Measurements from ENCODE around the gene PKD1L1.
A peak's percentile ranks its signal among the peaks of the same experiment; 100 is the strongest.

The PKD1L1 gene

DNA sequence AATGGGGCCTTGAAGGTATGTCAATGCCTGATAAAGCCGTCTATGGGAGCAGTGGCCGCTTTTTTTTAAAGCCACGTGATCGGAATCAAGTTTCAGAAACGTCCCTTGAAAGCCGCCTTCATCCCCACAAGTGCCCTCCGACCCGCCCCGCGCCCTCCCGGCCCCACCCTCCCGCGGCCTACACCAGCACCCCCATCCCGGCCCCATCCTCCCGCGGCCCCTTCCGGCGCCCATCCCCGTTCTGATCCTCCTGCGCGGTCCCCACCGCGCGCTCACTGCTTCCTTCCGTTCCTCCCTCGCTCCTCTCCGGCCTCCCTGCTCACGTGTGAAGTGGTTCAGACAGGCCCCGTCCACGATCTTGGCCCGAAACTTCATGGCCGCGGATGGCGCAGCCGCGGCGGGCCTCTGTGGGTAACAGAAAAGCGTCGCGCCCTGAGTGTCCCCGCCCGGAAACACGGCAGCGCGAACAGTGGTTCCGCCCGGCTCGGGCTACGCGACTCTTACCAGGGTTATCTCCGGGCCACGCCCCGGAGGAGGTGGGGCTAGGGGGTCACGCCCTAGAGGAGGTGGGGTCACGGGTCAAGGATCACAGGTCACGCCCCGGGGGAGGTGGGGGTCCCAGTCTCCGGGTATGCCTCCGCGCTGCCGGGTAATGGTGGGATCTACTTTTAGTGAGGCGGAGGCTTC, 31.0 kb upstream of the PKD1L1 start, which contains the start of gene HUS1:
Gene HUS1 (minus strand): TSS at position 471 of the 687 bp plus-strand sequence. CDS start 96 bp downstream, at position 375.
- H3K27ac ChIP-seq (ENCODE audit: low read depth, low read length), result peak within 1 kb of the TSS; percentile 41; the same call in 1 of the 2 replicates
- H3K9me3 ChIP-seq (ENCODE audit: control insufficient read depth, insufficient read depth, low read depth, low read length), result no peaks in the 10 kb centered on the region
- H3K9ac ChIP-seq (ENCODE audit: low read length), result peak within 1 kb of the TSS; percentile 87
- H3K36me3 ChIP-seq (ENCODE audit: control insufficient read depth, insufficient read depth, low read length), result peaks cover 41% of the 10 kb centered on the region
- H3K27me3 ChIP-seq (ENCODE audit: control insufficient read depth, insufficient read depth, low read length), result no peaks in the 10 kb centered on the region
- peak within 1 kb of the TSS; percentile 81 for H3K4me3 ChIP-seq (ENCODE audit: low read depth, low read length)
- H3K4me1 ChIP-seq (ENCODE audit: control insufficient read depth, insufficient read depth, low read length), result peaks cover 10% of the 10 kb centered on the region; the same call in 1 of the 2 replicates

DNA sequence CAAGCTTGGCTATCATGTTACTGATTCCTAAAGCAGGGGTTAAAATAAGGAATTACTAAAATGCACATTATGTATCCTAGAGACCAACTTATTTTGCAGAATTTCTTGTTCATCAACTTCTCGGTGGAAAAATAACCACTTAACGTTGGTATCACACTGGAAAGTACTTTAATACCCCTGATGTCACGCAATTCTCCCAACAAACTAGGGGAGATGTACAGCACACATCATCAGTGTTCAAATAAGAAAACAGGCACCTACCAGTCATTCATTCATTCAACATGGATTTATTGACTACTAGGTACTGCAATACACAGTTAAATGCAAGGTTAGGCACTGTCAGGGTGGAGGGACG, 30.5 kb upstream of the PKD1L1 start:
- Histone ChIP-seq H3K9me3 (ENCODE audit: control insufficient read depth, insufficient read depth, low read depth, low read length) (no peaks in the 10 kb centered on the region), H3K9ac (ENCODE audit: low read length) (peak overlapping the region; percentile 81), H3K4me3 (ENCODE audit: low read depth, low read length) (peak overlapping the region; percentile 81), H3K36me3 (ENCODE audit: control insufficient read depth, insufficient read depth, low read length) (peaks cover 46% of the 10 kb centered on the region), H3K27me3 (ENCODE audit: control insufficient read depth, insufficient read depth, low read length) (no peaks in the 10 kb centered on the region), H3K27ac (ENCODE audit: low read depth, low read length) (no peak overlapping the region), H3K4me1 (ENCODE audit: control insufficient read depth, insufficient read depth, low read length) (peaks cover 10% of the 10 kb centered on the region; the same call in 1 of the 2 replicates)

DNA sequence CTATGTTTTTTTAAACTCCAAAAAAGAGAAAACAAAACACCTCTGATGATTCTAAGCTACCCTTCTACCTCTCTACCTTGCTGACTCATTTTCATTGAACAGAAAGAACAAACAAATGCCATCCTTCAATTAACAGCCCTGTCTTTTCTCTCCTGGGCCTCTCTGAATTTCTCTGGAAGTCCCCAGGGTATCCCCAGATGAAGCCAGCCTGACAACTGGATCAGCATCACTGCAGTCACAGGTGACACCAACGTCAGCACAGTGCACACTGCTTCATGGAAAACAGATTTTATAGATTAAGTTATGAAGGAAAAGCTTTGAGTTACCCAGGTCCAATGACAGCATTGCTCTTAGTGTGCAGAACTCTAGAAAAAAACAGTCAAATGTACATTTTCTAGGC, 25.5 kb upstream of the PKD1L1 start:
- Histone ChIP-seq H3K27me3 (ENCODE audit: control insufficient read depth, insufficient read depth, low read length) (no peaks in the 10 kb centered on the region), H3K4me1 (ENCODE audit: control insufficient read depth, insufficient read depth, low read length) (peaks cover 11% of the 10 kb centered on the region; the same call in 1 of the 2 replicates), H3K9ac (ENCODE audit: low read length) (no peak overlapping the region), H3K36me3 (ENCODE audit: control insufficient read depth, insufficient read depth, low read length) (peaks cover 80% of the 10 kb centered on the region), H3K4me3 (ENCODE audit: low read depth, low read length) (no peak overlapping the region), H3K9me3 (ENCODE audit: control insufficient read depth, insufficient read depth, low read depth, low read length) (no peaks in the 10 kb centered on the region), H3K27ac (ENCODE audit: low read depth, low read length) (no peak overlapping the region)

DNA sequence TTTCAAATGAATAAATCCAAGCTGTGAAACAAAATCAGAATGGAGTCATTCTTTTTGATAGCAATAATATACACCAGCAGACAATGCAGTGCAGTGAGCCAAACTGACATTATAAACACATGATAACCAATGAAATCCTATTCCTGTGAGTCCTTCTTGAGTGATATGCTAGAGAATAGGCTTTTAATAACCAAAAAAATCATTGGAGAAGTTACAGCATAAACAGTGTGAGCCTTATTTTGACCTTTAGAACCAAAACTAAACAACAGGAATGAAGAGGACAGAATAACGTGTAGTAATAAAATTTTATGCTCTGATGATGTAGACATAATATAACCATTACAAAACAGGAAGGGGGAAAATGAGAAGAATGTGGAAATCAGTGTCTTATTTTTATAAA, 22.5 kb upstream of the PKD1L1 start:
- Histone ChIP-seq H3K9me3 (ENCODE audit: control insufficient read depth, insufficient read depth, low read depth, low read length) (no peaks in the 10 kb centered on the region), H3K36me3 (ENCODE audit: control insufficient read depth, insufficient read depth, low read length) (peaks cover 83% of the 10 kb centered on the region), H3K4me3 (ENCODE audit: low read depth, low read length) (no peak overlapping the region), H3K27me3 (ENCODE audit: control insufficient read depth, insufficient read depth, low read length) (no peaks in the 10 kb centered on the region), H3K27ac (ENCODE audit: low read depth, low read length) (no peak overlapping the region), H3K9ac (ENCODE audit: low read length) (no peak overlapping the region), H3K4me1 (ENCODE audit: control insufficient read depth, insufficient read depth, low read length) (peaks cover 8% of the 10 kb centered on the region; the same call in 1 of the 2 replicates)

DNA sequence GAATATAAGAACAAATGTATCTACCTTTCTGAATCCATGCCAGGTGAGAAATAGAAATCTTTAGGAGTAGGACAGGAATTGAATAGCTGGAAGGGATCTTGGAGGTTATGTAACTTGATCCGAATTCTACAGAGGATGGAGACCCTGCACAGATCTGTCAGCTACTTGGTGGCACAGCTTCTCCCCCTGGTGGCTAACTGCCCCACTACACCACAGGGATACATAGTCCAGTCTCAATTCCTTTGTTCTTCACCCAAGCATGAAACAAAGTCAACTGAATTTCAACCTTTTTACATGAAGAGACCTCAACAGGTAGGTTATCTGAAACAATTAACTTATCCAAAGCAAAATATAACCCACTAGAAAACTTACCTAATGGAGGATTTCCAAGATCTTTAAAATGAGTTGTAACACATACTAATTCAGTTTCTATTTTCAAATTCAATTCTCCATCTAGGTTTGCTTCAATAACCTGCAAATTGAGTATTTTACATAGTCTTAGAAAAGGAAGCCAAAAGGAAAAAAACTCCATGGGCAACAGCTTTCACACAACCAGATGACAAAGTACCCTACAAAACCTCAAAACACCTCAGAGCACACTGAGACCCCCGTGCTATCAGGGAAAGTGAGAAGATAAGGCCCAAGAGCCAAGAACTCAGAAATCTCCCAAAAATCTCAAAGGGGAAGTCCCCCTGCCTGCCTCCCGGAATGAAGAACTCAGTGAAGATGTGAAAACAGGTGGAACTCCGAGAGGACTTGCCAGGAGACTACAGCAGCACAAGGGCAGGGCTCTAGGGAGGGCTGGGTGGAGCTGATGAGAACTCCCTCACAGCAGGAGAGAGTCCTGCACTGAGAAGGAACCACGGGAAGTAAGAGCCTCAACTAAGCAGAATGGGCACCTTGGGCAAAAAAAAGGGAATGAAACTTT, 20.8 kb upstream of the PKD1L1 start:
- Histone ChIP-seq H3K4me3 (ENCODE audit: low read depth, low read length) (no peak overlapping the region), H3K9ac (ENCODE audit: low read length) (no peak overlapping the region), H3K36me3 (ENCODE audit: control insufficient read depth, insufficient read depth, low read length) (peaks cover 84% of the 10 kb centered on the region), H3K27me3 (ENCODE audit: control insufficient read depth, insufficient read depth, low read length) (no peaks in the 10 kb centered on the region), H3K9me3 (ENCODE audit: control insufficient read depth, insufficient read depth, low read depth, low read length) (no peaks in the 10 kb centered on the region), H3K27ac (ENCODE audit: low read depth, low read length) (no peak overlapping the region), H3K4me1 (ENCODE audit: control insufficient read depth, insufficient read depth, low read length) (peaks cover 8% of the 10 kb centered on the region; the same call in 1 of the 2 replicates)

DNA sequence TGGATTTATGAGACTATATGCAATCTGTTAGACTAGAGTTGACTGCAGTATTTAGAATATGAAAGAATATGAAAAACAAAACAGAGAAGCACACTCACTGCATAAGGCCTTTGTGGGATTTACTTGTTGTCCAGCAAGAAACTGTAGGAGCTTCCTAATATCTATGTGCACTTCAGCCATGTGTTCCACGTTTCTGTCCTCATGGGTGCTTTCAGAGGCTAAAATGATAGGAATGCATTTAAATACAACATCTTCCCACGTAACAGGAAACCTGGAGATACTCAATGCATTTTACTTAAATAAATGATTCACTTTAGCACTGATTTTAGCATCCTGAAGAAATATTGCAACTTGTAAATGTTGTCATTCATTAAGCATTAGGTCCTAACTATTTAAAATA, 19.4 kb upstream of the PKD1L1 start:
- peaks cover 84% of the 10 kb centered on the region for H3K36me3 ChIP-seq (ENCODE audit: control insufficient read depth, insufficient read depth, low read length)
- no peak overlapping the region for H3K9ac ChIP-seq (ENCODE audit: low read length)
- H3K4me3 ChIP-seq (ENCODE audit: low read depth, low read length), result no peak overlapping the region

DNA sequence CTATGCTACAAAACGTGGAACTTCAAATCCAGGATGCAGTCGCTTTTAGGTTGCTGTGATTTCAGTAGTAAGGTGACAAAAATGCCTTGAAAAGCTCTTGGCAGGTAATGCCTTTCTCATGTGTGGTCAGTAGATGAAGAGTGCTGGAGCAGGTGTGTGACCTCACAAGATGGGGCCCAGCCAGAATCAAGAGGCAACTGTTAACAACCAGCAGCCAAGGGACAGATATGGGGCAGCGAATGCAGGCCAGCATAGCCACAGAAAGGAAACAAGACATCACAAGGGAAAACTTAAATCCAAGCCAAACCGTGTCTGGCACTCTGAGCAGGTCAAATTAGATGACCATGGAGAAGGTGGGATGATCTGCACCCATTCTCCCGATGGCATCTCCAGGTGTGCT, 18.9 kb upstream of the PKD1L1 start:
- Histone ChIP-seq H3K27ac (ENCODE audit: low read depth, low read length) (no peak overlapping the region), H3K4me3 (ENCODE audit: low read depth, low read length) (no peak overlapping the region), H3K27me3 (ENCODE audit: control insufficient read depth, insufficient read depth, low read length) (no peaks in the 10 kb centered on the region), H3K36me3 (ENCODE audit: control insufficient read depth, insufficient read depth, low read length) (peaks cover 85% of the 10 kb centered on the region), H3K9ac (ENCODE audit: low read length) (no peak overlapping the region), H3K9me3 (ENCODE audit: control insufficient read depth, insufficient read depth, low read depth, low read length) (no peaks in the 10 kb centered on the region), H3K4me1 (ENCODE audit: control insufficient read depth, insufficient read depth, low read length) (peaks cover 8% of the 10 kb centered on the region; the same call in 1 of the 2 replicates)

More for the DNA sequence above, 19.4 kb upstream of the PKD1L1 start:
- no peaks in the 10 kb centered on the region for H3K9me3 ChIP-seq (ENCODE audit: control insufficient read depth, insufficient read depth, low read depth, low read length)
- no peaks in the 10 kb centered on the region for H3K27me3 ChIP-seq (ENCODE audit: control insufficient read depth, insufficient read depth, low read length)
- H3K27ac ChIP-seq (ENCODE audit: low read depth, low read length), result no peak overlapping the region
- peaks cover 8% of the 10 kb centered on the region; the same call in 1 of the 2 replicates for H3K4me1 ChIP-seq (ENCODE audit: control insufficient read depth, insufficient read depth, low read length)

DNA sequence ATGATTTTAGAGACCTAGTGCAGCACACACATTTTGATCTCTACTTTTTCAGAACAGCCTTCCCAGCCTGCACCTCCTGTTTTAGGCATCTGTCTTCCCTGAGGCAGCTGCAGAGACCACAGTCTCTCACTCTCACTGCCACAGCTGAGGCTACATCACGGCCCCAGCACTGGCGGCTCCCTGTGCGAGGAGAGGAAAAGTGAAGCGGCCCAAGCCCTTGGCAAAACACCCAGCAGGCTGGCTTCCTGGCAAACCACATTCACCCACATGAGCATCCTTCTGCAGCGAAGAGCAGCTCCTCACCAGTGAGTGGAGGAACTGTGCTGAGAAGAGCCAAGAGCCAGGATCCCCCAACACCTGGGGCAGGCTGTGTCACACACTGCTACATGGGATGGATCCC, 17.2 kb upstream of the PKD1L1 start:
- no peak overlapping the region for H3K9ac ChIP-seq (ENCODE audit: low read length)
- H3K36me3 ChIP-seq (ENCODE audit: control insufficient read depth, insufficient read depth, low read length), result peaks cover 87% of the 10 kb centered on the region
- no peak overlapping the region for H3K4me3 ChIP-seq (ENCODE audit: low read depth, low read length)
- H3K9me3 ChIP-seq (ENCODE audit: control insufficient read depth, insufficient read depth, low read depth, low read length), result peaks cover 4% of the 10 kb centered on the region; the same call in 1 of the 2 replicates
- H3K27ac ChIP-seq (ENCODE audit: low read depth, low read length), result no peak overlapping the region
- no peaks in the 10 kb centered on the region for H3K27me3 ChIP-seq (ENCODE audit: control insufficient read depth, insufficient read depth, low read length)
- peaks cover 8% of the 10 kb centered on the region; the same call in 1 of the 2 replicates for H3K4me1 ChIP-seq (ENCODE audit: control insufficient read depth, insufficient read depth, low read length)

DNA sequence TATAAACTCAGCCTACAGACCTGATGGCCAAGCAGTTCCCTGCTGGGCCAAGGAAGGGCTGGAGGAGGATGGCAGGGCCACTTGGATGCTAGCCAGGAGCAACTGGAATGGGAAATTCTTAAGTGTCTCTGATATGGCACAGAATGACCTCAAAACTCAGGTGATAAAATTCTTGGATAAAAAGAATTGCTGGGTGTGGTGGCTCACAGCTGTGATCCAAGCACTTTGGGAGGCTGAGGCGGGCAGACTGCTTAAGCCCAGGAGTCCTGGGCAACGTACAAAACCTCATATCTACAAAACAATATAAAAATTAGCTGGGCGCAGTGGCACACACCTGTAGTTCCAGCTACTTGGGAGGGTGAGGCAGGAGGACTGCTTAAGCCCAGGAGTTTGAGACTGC, 14.0 kb upstream of the PKD1L1 start:
- Histone ChIP-seq H3K9me3 (ENCODE audit: control insufficient read depth, insufficient read depth, low read depth, low read length) (peaks cover 4% of the 10 kb centered on the region; the same call in 1 of the 2 replicates), H3K36me3 (ENCODE audit: control insufficient read depth, insufficient read depth, low read length) (peaks cover 80% of the 10 kb centered on the region), H3K4me3 (ENCODE audit: low read depth, low read length) (no peak overlapping the region), H3K27me3 (ENCODE audit: control insufficient read depth, insufficient read depth, low read length) (no peaks in the 10 kb centered on the region), H3K9ac (ENCODE audit: low read length) (no peak overlapping the region), H3K27ac (ENCODE audit: low read depth, low read length) (no peak overlapping the region), H3K4me1 (ENCODE audit: control insufficient read depth, insufficient read depth, low read length) (no peaks in the 10 kb centered on the region)

DNA sequence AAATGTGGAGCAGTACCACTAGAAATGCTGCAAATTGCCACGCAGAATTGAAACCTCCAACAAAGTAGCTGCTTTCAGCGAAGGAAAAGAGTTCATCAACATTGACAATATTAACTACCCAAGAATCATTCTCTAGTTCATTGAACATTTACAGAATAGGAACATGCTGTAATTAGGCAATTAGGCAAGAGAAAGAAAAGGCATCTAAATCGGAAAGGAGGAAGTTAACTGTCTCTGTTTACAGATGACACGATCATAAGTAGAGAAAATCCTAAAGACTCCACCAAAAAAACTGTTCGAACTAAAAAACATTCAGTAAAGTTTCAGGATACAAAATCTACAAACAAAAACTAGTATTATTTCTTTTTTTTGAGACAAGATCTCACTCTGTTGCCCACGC, 8.9 kb upstream of the PKD1L1 start:
- Histone ChIP-seq H3K36me3 (ENCODE audit: control insufficient read depth, insufficient read depth, low read length) (peaks cover 52% of the 10 kb centered on the region), H3K9ac (ENCODE audit: low read length) (no peak overlapping the region), H3K4me3 (ENCODE audit: low read depth, low read length) (no peak overlapping the region), H3K27ac (ENCODE audit: low read depth, low read length) (no peak overlapping the region), H3K9me3 (ENCODE audit: control insufficient read depth, insufficient read depth, low read depth, low read length) (peaks cover 4% of the 10 kb centered on the region; the same call in 1 of the 2 replicates), H3K4me1 (ENCODE audit: control insufficient read depth, insufficient read depth, low read length) (peaks cover 5% of the 10 kb centered on the region), H3K27me3 (ENCODE audit: control insufficient read depth, insufficient read depth, low read length) (no peaks in the 10 kb centered on the region)

DNA sequence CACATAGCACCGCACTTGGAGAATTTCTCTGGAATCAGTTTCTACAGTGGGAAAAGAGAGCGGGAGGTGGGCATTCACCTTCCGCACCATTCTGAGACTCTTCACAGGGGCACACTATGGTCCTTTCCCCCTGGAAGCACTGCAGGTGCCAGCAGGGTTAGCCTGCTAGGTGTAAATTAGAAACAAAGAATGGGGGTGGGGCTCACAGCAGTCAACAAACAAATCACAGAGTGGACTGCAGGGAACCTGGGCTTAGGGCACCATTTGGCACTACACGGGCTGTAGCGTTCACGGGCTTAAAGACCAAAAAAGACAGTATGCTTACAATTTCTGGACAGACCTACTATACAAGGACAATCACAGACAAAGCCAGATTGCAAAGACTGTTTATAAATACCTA, 8.0 kb upstream of the PKD1L1 start:
- H3K9me3 ChIP-seq (ENCODE audit: control insufficient read depth, insufficient read depth, low read depth, low read length), result peaks cover 3% of the 10 kb centered on the region; the same call in 1 of the 2 replicates
- H3K27me3 ChIP-seq (ENCODE audit: control insufficient read depth, insufficient read depth, low read length), result no peaks in the 10 kb centered on the region
- no peak overlapping the region for H3K4me3 ChIP-seq (ENCODE audit: low read depth, low read length)
- peaks cover 15% of the 10 kb centered on the region for H3K4me1 ChIP-seq (ENCODE audit: control insufficient read depth, insufficient read depth, low read length)
- H3K9ac ChIP-seq (ENCODE audit: low read length), result no peak overlapping the region
- H3K36me3 ChIP-seq (ENCODE audit: control insufficient read depth, insufficient read depth, low read length), result peaks cover 43% of the 10 kb centered on the region
- no peak overlapping the region for H3K27ac ChIP-seq (ENCODE audit: low read depth, low read length)

All from HUES6 (cell line).